Erythroblast (primary cell): ENCODE results near the gene PPP2R2C.

Source experiments
- GATA1 ChIP-seq: IDR thresholded peaks from 2 replicates; pipeline ENCODE4 v1.6.1; 2011; ENCODE audit warnings: low read depth, mild to moderate bottlenecking, control low read depth, low read length, moderate library complexity
- POLR2A ChIP-seq: IDR thresholded peaks from 2 replicates; pipeline ENCODE4 v1.6.1; 2011; ENCODE audit warnings: mild to moderate bottlenecking, low read length

DNA sequence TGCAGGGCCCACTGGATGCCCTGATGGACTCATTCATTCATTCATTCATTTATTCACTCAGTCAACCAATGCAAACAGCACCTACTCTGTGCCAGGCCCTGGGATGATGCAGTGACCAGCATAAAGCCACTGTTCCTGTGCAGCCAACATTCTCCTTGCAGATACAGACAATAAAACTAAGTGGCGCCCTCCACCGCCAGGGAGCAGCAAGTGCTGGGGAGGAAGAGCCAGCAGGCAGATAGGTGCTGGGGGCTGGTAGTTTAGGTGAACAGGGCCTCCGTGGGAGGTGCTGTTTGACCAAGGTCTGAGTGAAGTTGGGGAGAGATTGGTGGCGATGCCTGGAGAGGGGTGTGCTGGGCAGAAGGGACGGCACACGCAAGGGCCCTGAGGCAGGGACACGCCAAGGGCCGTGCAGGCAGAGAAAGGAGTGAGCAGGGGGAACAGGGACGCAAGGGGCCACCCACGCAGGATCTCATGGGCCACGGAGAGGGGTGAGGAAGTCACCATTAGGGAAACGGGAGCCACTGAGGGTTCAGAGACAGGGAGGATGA lies 137.3 kb downstream of the PPP2R2C start:
- TF ChIP-seq POLR2A (no peak), GATA1 (no peak)
